OCI-LY7 (cell line): Measurements from ENCODE around the gene PDE9A. TPM values are rescaled to one million over a fixed set of nuclear protein-coding genes. Genes with fewer than 3 reads are reported as not detected.
"Not testable (repeated sequence)": the region's sequence is repeated elsewhere in the genome, so short reads cannot be mapped to it uniquely, and the experiment has no call there.

Experiments used
- BruUV-seq: library from RNA; stranded (reverse); fragments of 400-500 nt; replicated peaks from 2 replicates; lab custom pipeline; 2021; lab: Mats Ljungman, UMichigan
- CTCF ChIA-PET: fragments of 300-600 bp; sonication (Branson Sonifier 250); formaldehyde crosslinking; loops from one replicate; lab custom pipeline; 2022; ENCODE audit warnings: antibody characterized with exemption; ENCODE audit not compliant: unreplicated experiment; lab: Charles Lee
- POLR2A ChIA-PET: fragments of 300-600 bp; sonication (Branson Sonifier 250); formaldehyde crosslinking; loops from one replicate; lab custom pipeline; 2022; ENCODE audit warnings: antibody characterized with exemption; lab: Charles Lee
- DNase-seq: peaks from one replicate; pipeline ENCODE4 v3.0.0-alpha.2; 2015; ENCODE audit warnings: low spot score
- H2AFZ ChIP-seq: fragments of 200-600 bp; sonication (generic), shearing (Covaris generic); 2 replicates; pipeline ENCODE4 v1.6.1; 2014; ENCODE audit warnings: mild to moderate bottlenecking, antibody characterized with exemption, low read length, moderate library complexity
- H3K27ac ChIP-seq: fragments of 200-600 bp; sonication (generic); 2 replicates; pipeline ENCODE4 v1.5.1; 2014; ENCODE audit warnings: mixed run types, low read depth, mild to moderate bottlenecking, moderate library complexity, low read length, inconsistent platforms; ENCODE audit not compliant: poor library complexity, severe bottlenecking
- H3K36me3 ChIP-seq: fragments of 200-600 bp; sonication (generic); 2 replicates; pipeline ENCODE4 v1.6.1; 2014; ENCODE audit warnings: mild to moderate bottlenecking, antibody characterized with exemption, low read length, moderate library complexity, mixed read lengths; ENCODE audit not compliant: insufficient read depth
- H3K4me1 ChIP-seq: fragments of 200-600 bp; sonication (generic); 2 replicates; pipeline ENCODE4 v1.5.1; 2014; ENCODE audit warnings: mild to moderate bottlenecking, low read length; ENCODE audit not compliant: insufficient read depth, poor library complexity, severe bottlenecking
- H3K4me2 ChIP-seq: fragments of 200-600 bp; sonication (generic); 2 replicates; pipeline ENCODE4 v1.6.1; 2014; ENCODE audit warnings: mild to moderate bottlenecking, low read length
- H3K4me3 ChIP-seq: fragments of 200-600 bp; sonication (generic); 2 replicates; pipeline ENCODE4 v1.5.1; 2014; ENCODE audit warnings: mild to moderate bottlenecking, low read depth, low read length; ENCODE audit not compliant: poor library complexity, severe bottlenecking
- H3K79me2 ChIP-seq: fragments of 200-600 bp; sonication (generic); 2 replicates; pipeline ENCODE4 v1.6.1; 2016; ENCODE audit warnings: low read depth, mild to moderate bottlenecking, low read length, moderate library complexity, mixed read lengths; ENCODE audit not compliant: insufficient read depth
- H3K9me2 ChIP-seq: fragments of 200-600 bp; sonication (generic); 2 replicates; pipeline ENCODE4 v1.6.1; 2016; ENCODE audit warnings: mild to moderate bottlenecking, low read length, mixed read lengths; ENCODE audit not compliant: insufficient read depth
- H3K9me3 ChIP-seq: fragments of 200-600 bp; sonication (generic); 2 replicates; pipeline ENCODE4 v1.6.1; 2014; ENCODE audit warnings: mild to moderate bottlenecking, mixed run types, low read length, mixed read lengths
- H4K20me1 ChIP-seq: fragments of 200-600 bp; sonication (generic); 2 replicates; pipeline ENCODE4 v1.6.1; 2014; ENCODE audit warnings: mild to moderate bottlenecking, antibody characterized with exemption, low read length, moderate library complexity, mixed read lengths; ENCODE audit not compliant: insufficient read depth
- EZH2phosphoT487 ChIP-seq: fragments of 200-600 bp; sonication (generic); IDR thresholded peaks from 2 replicates; pipeline ENCODE4 v1.6.1; 2018; ENCODE audit warnings: low read depth, borderline replicate concordance, mild to moderate bottlenecking, mixed run types, antibody characterized with exemption, low read length, moderate library complexity, mixed read lengths
- intact Hi-C: fragments of 100-400 bp; cut with micrococcal nuclease; formaldehyde crosslinking; loops from one replicate; pipeline ENCODE4 v1.10.0; 2022; ENCODE audit not compliant: unreplicated experiment
- total RNA-seq, 2 experiments: library from RNA; depleted of rRNA in 1 of 2; stranded (reverse); fragments of >200 nt in 1 of 2; shearing (Covaris generic) in 1 of 2; gene quantifications; 2 replicates each; pipeline ENCODE4 v1.2.3, GENCODE V29; 2014 to 2022
- TF ChIP-seq, protein P1 (sequence below): fragments of 200-600 bp; sonication (generic); conservative IDR thresholded peaks from 2 replicates; pipeline ENCODE4 v1.5.1; 2014; ENCODE audit warnings: mild to moderate bottlenecking, antibody characterized with exemption, low read length, moderate library complexity, mixed read lengths

The PDE9A gene
- total RNA-seq, 2 experiments from 2014 or later, result 11.4 to 22.4 TPM

GRCh38 chr21:42614396-42614795 lies 39.0 kb upstream of the PDE9A start:
- Histone ChIP-seq H3K79me2 (no peaks in the 10 kb centered on the region), H4K20me1 (no peaks in the 10 kb centered on the region), H2AFZ (no peak overlapping the region), H3K9me3 (no peaks in the 10 kb centered on the region), H3K4me2 (no peak overlapping the region), H3K9me2 (no peaks in the 10 kb centered on the region), H3K27ac (no peak overlapping the region), H3K4me3 (no peak overlapping the region), H3K36me3 (no peaks in the 10 kb centered on the region), H3K4me1 (no peaks in the 10 kb centered on the region)
- no TSS peak for BruUV-seq
- TF ChIP-seq, protein P1, sequence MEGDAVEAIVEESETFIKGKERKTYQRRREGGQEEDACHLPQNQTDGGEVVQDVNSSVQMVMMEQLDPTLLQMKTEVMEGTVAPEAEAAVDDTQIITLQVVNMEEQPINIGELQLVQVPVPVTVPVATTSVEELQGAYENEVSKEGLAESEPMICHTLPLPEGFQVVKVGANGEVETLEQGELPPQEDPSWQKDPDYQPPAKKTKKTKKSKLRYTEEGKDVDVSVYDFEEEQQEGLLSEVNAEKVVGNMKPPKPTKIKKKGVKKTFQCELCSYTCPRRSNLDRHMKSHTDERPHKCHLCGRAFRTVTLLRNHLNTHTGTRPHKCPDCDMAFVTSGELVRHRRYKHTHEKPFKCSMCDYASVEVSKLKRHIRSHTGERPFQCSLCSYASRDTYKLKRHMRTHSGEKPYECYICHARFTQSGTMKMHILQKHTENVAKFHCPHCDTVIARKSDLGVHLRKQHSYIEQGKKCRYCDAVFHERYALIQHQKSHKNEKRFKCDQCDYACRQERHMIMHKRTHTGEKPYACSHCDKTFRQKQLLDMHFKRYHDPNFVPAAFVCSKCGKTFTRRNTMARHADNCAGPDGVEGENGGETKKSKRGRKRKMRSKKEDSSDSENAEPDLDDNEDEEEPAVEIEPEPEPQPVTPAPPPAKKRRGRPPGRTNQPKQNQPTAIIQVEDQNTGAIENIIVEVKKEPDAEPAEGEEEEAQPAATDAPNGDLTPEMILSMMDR, result no peak
- TF ChIP-seq EZH2phosphoT487, result no peak
- intact Hi-C loops, result loop anchor here (10.0 kb wide), 1 partner anchor 50 kb away; no protein-coding TSS in a partner anchor
- DNase-seq, result no peak
- POLR2A ChIA-PET, result no interaction called here
- CTCF ChIA-PET, result no interaction called here

DNA sequence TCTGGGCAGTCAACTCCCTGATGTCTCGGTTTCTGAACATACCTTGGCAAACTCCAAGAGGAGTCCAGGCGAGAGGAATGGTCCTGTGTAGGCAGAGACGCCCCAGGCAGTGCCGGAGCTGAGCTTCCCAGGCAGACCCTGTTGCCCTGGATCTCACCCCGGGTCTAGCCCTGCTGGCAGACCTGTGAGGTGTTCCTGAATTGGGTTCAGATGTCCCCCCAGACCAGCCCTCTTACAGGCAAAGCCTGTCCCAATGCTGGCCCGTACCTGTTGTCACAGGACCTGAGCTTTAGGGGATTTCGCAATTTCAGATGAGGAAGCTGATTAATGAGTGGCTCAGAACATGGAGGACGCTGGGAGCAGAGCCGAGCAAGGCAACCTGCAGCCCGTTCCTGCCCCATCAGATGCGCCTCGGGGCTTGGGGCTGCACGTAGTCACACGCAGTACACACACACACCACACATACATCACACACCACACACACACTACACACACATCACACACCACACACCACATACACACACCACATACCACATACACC lies 38.5 kb upstream of the PDE9A start:
- H3K79me2 ChIP-seq, result no peaks in the 10 kb centered on the region
- POLR2A ChIA-PET, result no interaction called here
- BruUV-seq, result no TSS peak
- H2AFZ ChIP-seq, result no peak overlapping the region
- no peak overlapping the region for H3K4me3 ChIP-seq
- CTCF ChIA-PET, result no interaction called here
- no peaks in the 10 kb centered on the region for H3K9me2 ChIP-seq
- no peaks in the 10 kb centered on the region for H3K9me3 ChIP-seq
- no peaks in the 10 kb centered on the region for H4K20me1 ChIP-seq
- peak; percentile 18 for DNase-seq
- H3K36me3 ChIP-seq, result no peaks in the 10 kb centered on the region
- H3K4me1 ChIP-seq, result no peaks in the 10 kb centered on the region
- H3K4me2 ChIP-seq, result no peak overlapping the region
- no peak overlapping the region for H3K27ac ChIP-seq
- TF ChIP-seq EZH2phosphoT487, result no peak
- TF ChIP-seq, protein P1, result no peak
- intact Hi-C loops, result loop anchor here (10.0 kb wide), 1 partner anchor 50 kb away; no protein-coding TSS in a partner anchor

DNA sequence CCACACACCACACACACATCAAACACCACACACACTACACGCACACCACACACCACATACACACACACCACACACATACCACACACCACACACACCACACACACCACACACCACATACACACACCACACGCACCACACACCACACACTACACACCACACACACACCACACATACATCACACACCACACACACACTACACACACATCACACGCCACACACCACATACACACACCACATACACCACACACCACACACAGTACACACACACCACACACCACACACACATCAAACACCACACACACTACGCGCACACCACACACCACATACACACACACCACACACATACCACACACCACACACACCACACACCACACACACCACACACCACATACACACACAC lies 38.0 kb upstream of the PDE9A start:
- intact Hi-C loops, result loop anchor here (10.0 kb wide), 1 partner anchor 51 kb away; no protein-coding TSS in a partner anchor

More for the DNA sequence above, 38.0 kb upstream of the PDE9A start:
- H3K27ac ChIP-seq, H3K79me2 ChIP-seq, H3K4me2 ChIP-seq, H3K9me2 ChIP-seq, CTCF ChIA-PET, POLR2A ChIA-PET, DNase-seq, H2AFZ ChIP-seq, BruUV-seq, H3K36me3 ChIP-seq, H3K9me3 ChIP-seq, H3K4me1 ChIP-seq, H3K4me3 ChIP-seq, H4K20me1 ChIP-seq: not testable (repeated sequence)
